H1 (cell line): Measurements from ENCODE around the gene CNDP1.

ENCODE experiments used
- BCL11A ChIP-seq, 2 experiments: IDR thresholded peaks; one replicate each; pipeline ENCODE4 v1.6.1; 2011; ENCODE audit warnings: low read depth in 2 of 2, low read length in 2 of 2, mild to moderate bottlenecking in 2 of 2
- CBX8 ChIP-seq: fragments of 300-800, 300-1000 bp; sonication (generic); IDR thresholded peaks from 2 replicates; pipeline ENCODE4 v1.7.1; 2016; ENCODE audit warnings: low read depth, low read length, borderline replicate concordance
- CEBPB ChIP-seq: IDR thresholded peaks from 2 replicates; pipeline ENCODE4 v1.6.1; 2012; ENCODE audit warnings: low read depth, low read length
- EP300 ChIP-seq, 2 experiments: IDR thresholded peaks; 1 replicate in 1 of 2; 2 replicates in 1 of 2; pipeline ENCODE4 v1.6.1; 2011 to 2012; ENCODE audit warnings: low read depth in 2 of 2, low read length in 2 of 2, mild to moderate bottlenecking in 2 of 2, borderline replicate concordance in 1 of 2, inconsistent platforms in 1 of 2, moderate library complexity in 1 of 2
- EZH2 ChIP-seq: fragments of 200-600 bp; sonication (generic); IDR thresholded peaks from 2 replicates; pipeline ENCODE4 v1.7.1; 2012; ENCODE audit warnings: low read depth, mild to moderate bottlenecking, moderate library complexity, low read length, inconsistent platforms; ENCODE audit not compliant: severe bottlenecking
- JUN ChIP-seq: IDR thresholded peaks from 2 replicates; pipeline ENCODE4 v1.6.1; 2011; ENCODE audit warnings: low read depth, mild to moderate bottlenecking, improper control_type of control experiment, low read length
- KDM1A ChIP-seq: fragments of 200-600, 300-600 bp; sonication (generic); IDR thresholded peaks from 2 replicates; pipeline ENCODE4 v1.7.1; 2016; ENCODE audit warnings: mild to moderate bottlenecking, low read length, borderline replicate concordance
- MAX ChIP-seq: IDR thresholded peaks from 2 replicates; pipeline ENCODE4 v1.6.1; 2012; ENCODE audit warnings: inconsistent platforms
- NRF1 ChIP-seq: IDR thresholded peaks from 2 replicates; pipeline ENCODE4 v1.6.1; 2011; ENCODE audit warnings: mild to moderate bottlenecking, low read depth, low read length, improper control_type of control experiment
- POLR2A ChIP-seq, 2 experiments: IDR thresholded peaks; 1 replicate in 1 of 2; 2 replicates in 1 of 2; pipeline ENCODE4 v1.6.1; 2011; ENCODE audit warnings: low read depth in 2 of 2, low read length in 2 of 2, mild to moderate bottlenecking in 2 of 2; ENCODE audit errors: control extremely low read depth in 1 of 2
- POLR2AphosphoS5 ChIP-seq: IDR thresholded peaks from 2 replicates; pipeline ENCODE4 v1.6.1; 2011; ENCODE audit warnings: low read depth, low read length
- SUZ12 ChIP-seq: fragments of 200-600 bp; sonication (generic); IDR thresholded peaks from 2 replicates; pipeline ENCODE4 v1.6.1; 2012; ENCODE audit warnings: mild to moderate bottlenecking, inconsistent platforms, low read length, moderate library complexity, mixed read lengths
- TF ChIP-seq, protein P1 (sequence below), 3 experiments: IDR thresholded peaks; 1 replicate in 2 of 3; 2 replicates in 1 of 3; pipeline versions ENCODE4 v1.5.1 to v1.6.1; 2011; ENCODE audit warnings: low read length in 3 of 3, mild to moderate bottlenecking in 3 of 3, inconsistent platforms in 2 of 3, low read depth in 1 of 3, moderate library complexity in 1 of 3; ENCODE audit not compliant: insufficient read depth in 1 of 3; ENCODE audit errors: control extremely low read depth in 1 of 3

GRCh38 chr18:74513149-74513882 lies 21.0 kb upstream of the CNDP1 start:
- TF ChIP-seq, protein P1, sequence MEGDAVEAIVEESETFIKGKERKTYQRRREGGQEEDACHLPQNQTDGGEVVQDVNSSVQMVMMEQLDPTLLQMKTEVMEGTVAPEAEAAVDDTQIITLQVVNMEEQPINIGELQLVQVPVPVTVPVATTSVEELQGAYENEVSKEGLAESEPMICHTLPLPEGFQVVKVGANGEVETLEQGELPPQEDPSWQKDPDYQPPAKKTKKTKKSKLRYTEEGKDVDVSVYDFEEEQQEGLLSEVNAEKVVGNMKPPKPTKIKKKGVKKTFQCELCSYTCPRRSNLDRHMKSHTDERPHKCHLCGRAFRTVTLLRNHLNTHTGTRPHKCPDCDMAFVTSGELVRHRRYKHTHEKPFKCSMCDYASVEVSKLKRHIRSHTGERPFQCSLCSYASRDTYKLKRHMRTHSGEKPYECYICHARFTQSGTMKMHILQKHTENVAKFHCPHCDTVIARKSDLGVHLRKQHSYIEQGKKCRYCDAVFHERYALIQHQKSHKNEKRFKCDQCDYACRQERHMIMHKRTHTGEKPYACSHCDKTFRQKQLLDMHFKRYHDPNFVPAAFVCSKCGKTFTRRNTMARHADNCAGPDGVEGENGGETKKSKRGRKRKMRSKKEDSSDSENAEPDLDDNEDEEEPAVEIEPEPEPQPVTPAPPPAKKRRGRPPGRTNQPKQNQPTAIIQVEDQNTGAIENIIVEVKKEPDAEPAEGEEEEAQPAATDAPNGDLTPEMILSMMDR (IDR thresholded peaks at IDR 0.05; ENCODE audit: control extremely low read depth in 1 of 3, insufficient read depth in 1 of 3, low read depth in 1 of 3, low read length in 3 of 3) = no peak
- TF ChIP-seq SUZ12 = no peak
- no peak for TF ChIP-seq BCL11A (IDR thresholded peaks at IDR 0.05; ENCODE audit: low read depth in 2 of 2, low read length in 2 of 2)
- TF ChIP-seq POLR2A (IDR thresholded peaks at IDR 0.05; ENCODE audit: control extremely low read depth in 1 of 2, low read depth in 2 of 2, low read length in 2 of 2) = no peak
- no peak for TF ChIP-seq EZH2
- no peak for TF ChIP-seq CEBPB
- TF ChIP-seq KDM1A = no peak
- TF ChIP-seq CBX8 = no peak
- TF ChIP-seq JUN = no peak
- TF ChIP-seq MAX = no peak
- TF ChIP-seq POLR2AphosphoS5 = no peak
- TF ChIP-seq EP300 (IDR thresholded peaks at IDR 0.05; ENCODE audit: borderline replicate concordance in 1 of 2, low read depth in 2 of 2, low read length in 2 of 2) = no peak
- no peak for TF ChIP-seq NRF1
